ENCODE data around the gene LMOD3. TPM values are rescaled to one million over a fixed set of nuclear protein-coding genes. Genes with fewer than 3 reads are reported as not detected.
A peak's percentile ranks its signal among the peaks of the same experiment; 100 is the strongest.

Gene LMOD3
- total RNA-seq, 1 donor = not detected

GRCh38 chr3:69110941-69111546 lies 11.4 kb downstream of the LMOD3 start:
- TF ChIP-seq CTCF (IDR thresholded peaks at IDR 0.05; ENCODE audit: insufficient read depth, low read length) = no peak
- H3K4me3 ChIP-seq (ENCODE audit: low read depth, low read length) = no peak overlapping the region
- DNase-seq (ENCODE audit: low read depth) = no peak

GRCh38 chr3:69108811-69109210 lies 13.6 kb downstream of the LMOD3 start:
- no peak for TF ChIP-seq CTCF (IDR thresholded peaks at IDR 0.05; ENCODE audit: insufficient read depth, low read length)
- no peak overlapping the region for H3K4me3 ChIP-seq (ENCODE audit: low read depth, low read length)
- DNase-seq (ENCODE audit: low read depth) = peak; percentile 53

GRCh38 chr3:69107841-69108240 lies 14.6 kb downstream of the LMOD3 start:
- no peak overlapping the region for H3K4me3 ChIP-seq (ENCODE audit: low read depth, low read length)
- no peak for DNase-seq (ENCODE audit: low read depth)
- TF ChIP-seq CTCF (IDR thresholded peaks at IDR 0.05; ENCODE audit: insufficient read depth, low read length) = no peak

- no peak for TF ChIP-seq CTCF (IDR thresholded peaks at IDR 0.05; ENCODE audit: insufficient read depth, low read length)
- DNase-seq (ENCODE audit: low read depth) = peak; percentile 45
- H3K4me3 ChIP-seq (ENCODE audit: low read depth, low read length) = no peak overlapping the region
Observed at GRCh38 chr3:69105320-69105719, 17.1 kb downstream of the LMOD3 start.

- no peak for TF ChIP-seq CTCF (IDR thresholded peaks at IDR 0.05; ENCODE audit: insufficient read depth, low read length)
- no peak overlapping the region for H3K4me3 ChIP-seq (ENCODE audit: low read depth, low read length)
- no peak for DNase-seq (ENCODE audit: low read depth)
Observed at GRCh38 chr3:69104586-69104985, 17.8 kb downstream of the LMOD3 start.

GRCh38 chr3:69103123-69103522 lies 19.3 kb downstream of the LMOD3 start:
- H3K4me3 ChIP-seq (ENCODE audit: low read depth, low read length) = no peak overlapping the region
- DNase-seq (ENCODE audit: low read depth) = no peak
- TF ChIP-seq CTCF (IDR thresholded peaks at IDR 0.05; ENCODE audit: insufficient read depth, low read length) = no peak

GRCh38 chr3:69102384-69102783 lies 20.0 kb downstream of the LMOD3 start:
- H3K4me3 ChIP-seq (ENCODE audit: low read depth, low read length) = no peak overlapping the region
- no peak for TF ChIP-seq CTCF (IDR thresholded peaks at IDR 0.05; ENCODE audit: insufficient read depth, low read length)
- DNase-seq (ENCODE audit: low read depth) = no peak
